WERI-Rb-1 (cell line): ENCODE data around the gene BTBD10.

Source experiments
- DNase-seq: peaks from one replicate; pipeline ENCODE4 v3.0.0-alpha.2; 2020
- H3K27ac ChIP-seq: fragments of 250-450 bp; sonication (Bioruptor Pico); 2 replicates; pipeline ENCODE4 v1.5.1; 2020; ENCODE audit warnings: mild to moderate bottlenecking, moderate library complexity
- H3K27me3 ChIP-seq: fragments of 250-450 bp; sonication (Bioruptor Pico); 2 replicates; pipeline ENCODE4 v1.5.1; 2021; ENCODE audit warnings: mild to moderate bottlenecking, low read depth, moderate library complexity; ENCODE audit not compliant: insufficient read depth, severe bottlenecking
- H3K36me3 ChIP-seq: fragments of 250-450 bp; sonication (Bioruptor Pico); 2 replicates; pipeline ENCODE4 v1.5.1; 2020; ENCODE audit warnings: mild to moderate bottlenecking, moderate library complexity
- H3K4me3 ChIP-seq: 2 replicates; pipeline ENCODE4 v1.5.1; 2011; ENCODE audit warnings: low read depth, mild to moderate bottlenecking, control low read depth, low read length
- H3K9me3 ChIP-seq: fragments of 250-450 bp; sonication (Bioruptor Pico); 2 replicates; pipeline ENCODE4 v1.5.1; 2021; ENCODE audit warnings: mild to moderate bottlenecking, moderate library complexity; ENCODE audit not compliant: severe bottlenecking
- CTCF ChIP-seq: IDR thresholded peaks from 2 replicates; pipeline ENCODE4 v1.5.1; 2011; ENCODE audit warnings: low read depth, mild to moderate bottlenecking, control low read depth, inconsistent platforms, low read length

The BTBD10 gene

GRCh38 chr11:13473013-13473722 lies 10.1 kb upstream of the BTBD10 start:
- Histone ChIP-seq H3K27me3 (peaks cover 10% of the 10 kb centered on the region), H3K36me3 (no peaks in the 10 kb centered on the region), H3K9me3 (no peaks in the 10 kb centered on the region), H3K27ac (no peak overlapping the region), H3K4me3 (no peak overlapping the region)
- no peak for DNase-seq
- TF ChIP-seq CTCF = no peak

GRCh38 chr11:13468750-13469149 lies 5.7 kb upstream of the BTBD10 start:
- no peak overlapping the region for H3K27ac ChIP-seq

GRCh38 chr11:13465909-13466371 lies 2.9 kb upstream of the BTBD10 start:
- Histone ChIP-seq H3K27me3 (peaks cover 7% of the 10 kb centered on the region), H3K27ac (no peak overlapping the region), H3K4me3 (no peak overlapping the region), H3K9me3 (no peaks in the 10 kb centered on the region), H3K36me3 (no peaks in the 10 kb centered on the region)
- no peak for TF ChIP-seq CTCF
- no peak for DNase-seq

More at GRCh38 chr11:13468750-13469149, 5.7 kb upstream of the BTBD10 start:
- H3K4me3 ChIP-seq = no peak overlapping the region
- TF ChIP-seq CTCF = no peak
- H3K36me3 ChIP-seq = no peaks in the 10 kb centered on the region
- peaks cover 7% of the 10 kb centered on the region for H3K27me3 ChIP-seq
- no peaks in the 10 kb centered on the region for H3K9me3 ChIP-seq
- DNase-seq = no peak

- Histone ChIP-seq H3K4me3 (peak overlapping the region; percentile 68), H3K27ac (peak overlapping the region; percentile 77), H3K36me3 (no peaks in the 10 kb centered on the region), H3K27me3 (no peaks in the 10 kb centered on the region), H3K9me3 (no peaks in the 10 kb centered on the region)
- TF ChIP-seq CTCF = no peak
- DNase-seq = peak; percentile 45
Observed at GRCh38 chr11:13463779-13464290, 813 bp upstream of the BTBD10 start.

- Histone ChIP-seq H3K4me3 (peak overlapping the region; percentile 68), H3K36me3 (no peaks in the 10 kb centered on the region), H3K27ac (peak overlapping the region; percentile 77), H3K9me3 (no peaks in the 10 kb centered on the region), H3K27me3 (no peaks in the 10 kb centered on the region)
- DNase-seq = peak; percentile 71
- TF ChIP-seq CTCF = no peak; the same call in 1 of the 2 replicates
Observed at GRCh38 chr11:13462311-13462900, 616 bp downstream of the BTBD10 start.
